HG02852 (cell line): ENCODE measurements around the gene NDUFB4.
"Not testable (repeated sequence)": the region's sequence is repeated elsewhere in the genome, so short reads cannot be mapped to it uniquely, and the experiment has no call there.

Experiments
- ATAC-seq: cut with Tn5 transposase; IDR thresholded peaks from one replicate; pipeline ENCODE4 v1.9.1; 2021; ENCODE audit warnings: mild to moderate bottlenecking, moderate library complexity; ENCODE audit not compliant: unreplicated experiment

The NDUFB4 gene

DNA sequence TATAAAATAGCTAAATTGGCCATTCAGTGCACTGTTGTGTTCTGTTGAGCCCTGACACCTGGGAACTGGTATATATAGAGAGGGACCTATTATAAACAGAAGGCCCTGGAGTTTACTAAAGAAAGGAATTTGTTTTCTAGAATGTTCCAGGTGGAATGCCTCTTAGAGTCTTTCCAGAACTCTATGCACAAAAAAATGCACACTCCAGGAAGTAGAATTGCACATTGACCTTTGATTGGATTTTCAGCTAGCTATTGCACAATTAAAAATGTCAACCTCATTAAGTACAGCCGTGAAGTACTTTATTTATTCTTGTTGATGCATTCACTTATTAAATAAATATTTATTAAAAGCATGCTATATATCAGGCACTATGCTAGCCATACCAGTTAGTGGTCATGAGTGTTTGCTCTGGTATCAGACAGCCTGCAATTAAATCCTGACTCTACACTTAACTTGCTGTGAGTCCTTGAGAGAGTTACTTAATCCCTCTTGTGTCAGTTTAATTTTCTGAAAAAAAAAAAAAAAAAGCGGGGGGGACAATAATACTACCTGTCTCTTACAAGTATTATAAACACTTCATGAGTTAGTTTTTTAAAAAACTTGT, 40.8 kb downstream of the NDUFB4 start:
- no peak for ATAC-seq

DNA sequence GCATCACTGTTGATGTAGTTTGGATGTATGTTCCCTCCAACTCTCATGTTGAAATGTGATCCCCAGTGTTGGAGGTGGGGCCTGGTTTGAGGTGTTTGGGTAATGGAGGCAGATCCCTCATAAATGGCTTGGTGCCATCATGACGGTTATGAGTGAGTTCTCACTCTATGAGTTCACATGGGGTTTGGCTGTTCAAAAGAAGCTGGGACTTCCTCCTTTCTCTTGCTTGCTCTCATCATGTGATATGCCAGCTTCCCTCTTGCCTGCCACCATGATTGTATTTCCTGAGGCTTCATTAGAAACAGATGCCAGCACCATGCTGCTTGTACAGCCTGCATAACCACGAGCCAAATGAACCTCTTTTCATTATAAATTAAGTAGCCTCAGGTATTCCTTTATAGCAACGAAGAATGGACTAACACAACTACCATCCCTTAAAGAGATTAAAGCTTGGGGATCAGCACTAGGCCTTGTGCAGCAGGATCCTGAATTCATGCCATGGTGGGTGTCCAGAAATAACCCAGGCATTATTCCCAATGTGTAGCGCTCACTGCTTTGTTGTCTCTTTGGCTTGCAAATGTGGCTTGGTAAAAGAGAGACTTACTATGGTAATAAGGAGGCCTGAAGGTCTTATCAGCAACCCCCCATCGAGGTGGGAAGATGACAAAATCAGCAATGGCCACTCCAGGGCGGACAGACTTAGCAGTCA, 41.9 kb downstream of the NDUFB4 start:
- no peak for ATAC-seq

DNA sequence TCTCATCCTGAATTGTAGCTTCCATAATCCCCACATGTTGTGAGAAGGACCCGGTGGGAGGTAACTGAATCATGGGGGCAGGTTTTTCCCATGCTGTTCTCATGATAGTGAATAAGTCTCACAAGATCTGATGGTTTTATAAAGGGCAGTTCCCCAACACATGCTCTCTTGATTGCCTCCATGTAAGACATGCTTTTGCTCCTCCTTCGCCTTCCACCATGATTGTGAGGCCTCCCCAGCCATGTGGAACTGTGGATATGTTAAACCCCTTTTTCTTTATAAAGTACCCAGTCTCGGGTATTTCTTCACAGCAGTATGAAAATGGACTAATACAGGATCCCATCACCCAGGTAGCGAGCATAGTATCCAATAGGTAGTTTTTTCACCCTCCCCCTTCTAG, 42.7 kb downstream of the NDUFB4 start:
- ATAC-seq: not testable (repeated sequence)

DNA sequence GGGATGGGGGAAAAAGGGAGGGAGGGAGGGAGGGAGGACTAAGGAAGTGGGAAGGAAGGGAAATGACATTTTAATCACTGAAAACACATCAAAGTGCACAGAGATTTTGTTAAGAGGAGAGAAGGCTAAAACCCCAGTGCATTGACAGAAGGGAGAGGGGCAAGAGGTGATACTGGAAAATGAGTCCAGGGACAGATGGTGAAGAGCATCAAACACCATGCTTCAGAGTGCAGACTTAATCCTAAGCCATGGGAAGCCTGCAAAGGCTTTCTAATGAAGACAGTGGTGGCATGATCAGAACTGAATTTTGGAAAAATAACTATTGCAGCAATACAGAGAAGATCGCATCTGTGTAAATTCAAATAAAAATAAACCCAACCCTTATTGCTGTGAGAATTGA, 44.1 kb downstream of the NDUFB4 start:
- no peak for ATAC-seq

DNA sequence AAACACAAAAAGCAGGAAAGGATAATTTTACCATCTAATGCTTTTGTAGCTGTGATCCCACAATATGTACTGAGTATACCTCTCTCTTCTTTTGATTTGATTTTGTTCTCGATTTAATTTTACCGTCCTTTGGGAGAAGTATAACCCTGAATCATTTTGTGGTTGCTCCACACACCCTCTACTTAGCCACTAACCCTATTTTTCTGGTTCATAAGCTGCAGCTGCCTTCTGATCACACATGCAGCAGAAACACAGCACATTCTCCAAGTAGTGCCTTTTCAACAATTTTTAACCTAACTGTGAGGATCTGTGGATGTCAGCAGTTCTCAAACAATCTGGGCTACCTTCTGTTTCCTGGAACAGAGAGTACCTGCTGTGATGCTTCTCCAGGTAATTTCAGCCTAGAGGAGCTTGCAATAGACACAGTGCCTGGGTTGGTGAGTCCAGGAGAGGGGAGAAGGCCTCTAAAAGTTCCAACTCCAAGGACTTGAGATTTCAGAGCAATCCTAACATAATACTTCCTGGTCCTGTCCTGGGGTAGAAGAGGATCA, 45.6 kb downstream of the NDUFB4 start:
- ATAC-seq: no peak

DNA sequence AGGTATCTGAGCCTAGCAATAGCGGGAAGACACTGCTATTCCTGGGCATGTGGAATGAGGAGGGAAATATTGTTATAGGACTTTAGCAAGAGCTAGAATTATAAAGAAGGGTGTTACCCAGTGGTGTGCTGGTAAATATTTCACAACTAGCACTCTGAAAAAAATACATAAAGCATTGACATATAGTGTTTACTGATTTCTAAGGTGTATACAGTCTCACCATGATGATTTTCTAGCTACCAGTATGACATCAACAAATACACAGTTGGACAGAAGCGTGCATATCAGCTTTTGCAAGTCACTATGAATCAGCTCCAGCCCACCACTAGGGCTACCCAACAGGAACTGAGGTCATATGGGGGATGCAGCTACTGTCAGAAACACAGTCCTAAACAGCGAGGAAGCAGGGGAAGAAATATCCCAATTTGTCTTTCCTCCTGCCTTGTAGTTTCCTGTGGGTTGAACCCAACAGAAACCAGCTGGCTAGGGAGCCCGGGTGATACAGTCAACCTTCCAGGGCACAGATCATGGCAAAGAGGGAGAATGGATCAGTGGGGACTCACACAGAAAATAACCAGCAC, 46.3 kb downstream of the NDUFB4 start:
- no peak for ATAC-seq

DNA sequence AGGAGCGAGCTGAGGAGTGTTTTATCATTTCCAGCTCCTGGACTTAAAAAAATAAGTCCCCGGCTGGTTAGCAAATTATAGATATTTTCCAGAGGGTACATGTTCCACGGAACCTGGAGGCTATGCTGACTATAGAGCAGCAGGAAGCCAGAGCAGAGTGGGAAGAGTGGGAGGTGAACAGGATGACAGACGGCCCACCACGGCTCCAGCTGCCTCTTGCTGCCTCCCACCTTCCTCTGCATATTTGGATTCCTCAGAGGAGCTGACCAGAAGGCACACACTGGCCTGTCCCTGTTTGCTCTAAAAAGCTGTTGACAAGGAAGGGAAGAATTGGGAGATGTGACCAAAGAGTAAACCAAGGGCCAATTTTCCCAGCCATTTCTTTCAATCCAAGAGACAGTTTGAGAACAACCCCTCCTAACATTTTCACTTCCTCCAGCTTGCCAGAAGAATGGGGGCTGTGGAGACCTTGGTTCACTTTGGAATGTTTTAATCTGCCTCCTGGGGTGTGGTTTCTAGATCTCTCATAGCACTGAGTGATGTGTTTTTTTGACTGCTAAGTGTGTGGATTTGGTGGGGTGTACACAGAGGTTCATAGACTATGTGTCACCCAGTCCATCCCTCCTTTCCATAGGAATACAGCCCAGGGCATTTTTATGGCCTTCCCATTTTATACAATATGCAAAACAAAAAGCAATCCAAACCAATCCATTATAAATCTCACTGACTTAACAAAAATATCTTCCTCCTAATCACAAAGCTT, 49.1 kb downstream of the NDUFB4 start:
- no peak for ATAC-seq

DNA sequence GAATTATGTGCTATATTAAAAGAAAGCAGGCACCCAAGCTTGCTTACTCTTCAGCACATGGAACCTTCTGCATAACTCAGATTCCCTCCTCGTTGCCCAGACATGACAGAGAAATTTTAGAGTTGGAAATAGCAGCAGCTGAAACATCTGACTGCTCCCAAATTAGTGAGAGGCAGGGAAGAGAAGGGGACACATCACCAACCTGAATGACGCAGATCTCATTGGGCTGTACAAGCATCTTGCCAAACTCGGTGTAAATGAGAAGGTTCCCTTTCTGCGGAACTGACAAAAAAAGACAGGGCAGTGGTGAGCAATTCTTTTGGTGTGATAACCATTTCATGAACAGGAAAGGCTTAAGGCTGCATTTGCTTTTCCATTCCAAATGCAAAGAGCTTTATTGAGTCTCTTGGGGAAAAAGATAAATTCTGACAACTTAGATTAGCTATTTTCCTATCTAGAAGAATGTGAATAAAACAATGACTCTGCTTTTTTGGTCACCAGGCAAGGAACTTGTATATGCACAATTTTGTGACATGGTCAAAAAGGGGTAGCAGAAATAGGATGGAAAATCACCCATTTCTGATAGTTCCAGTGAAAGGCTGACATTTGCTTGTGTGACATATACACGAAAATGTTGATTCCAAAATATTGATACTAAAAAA, 50.8 kb downstream of the NDUFB4 start:
- ATAC-seq: no peak

DNA sequence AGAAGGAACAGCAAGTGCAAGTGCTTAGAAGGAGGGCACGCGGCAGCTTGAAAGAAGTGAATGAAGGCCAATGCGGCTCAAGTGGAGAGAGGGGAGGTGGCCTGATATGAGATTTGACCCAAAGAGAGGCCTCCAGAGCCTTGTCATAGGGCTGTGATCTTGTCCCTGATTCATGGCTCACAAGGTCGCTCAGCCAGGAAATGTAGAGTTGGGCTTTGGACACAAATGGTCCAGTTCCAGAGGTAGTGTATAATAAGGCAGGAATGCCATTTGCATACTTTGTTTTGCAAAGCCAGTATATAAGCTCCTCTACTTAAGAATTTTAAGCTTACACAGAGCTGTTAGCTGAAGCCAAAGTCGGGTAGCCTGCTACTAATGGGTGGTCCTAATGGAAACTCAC, 52.2 kb downstream of the NDUFB4 start:
- ATAC-seq: no peak

DNA sequence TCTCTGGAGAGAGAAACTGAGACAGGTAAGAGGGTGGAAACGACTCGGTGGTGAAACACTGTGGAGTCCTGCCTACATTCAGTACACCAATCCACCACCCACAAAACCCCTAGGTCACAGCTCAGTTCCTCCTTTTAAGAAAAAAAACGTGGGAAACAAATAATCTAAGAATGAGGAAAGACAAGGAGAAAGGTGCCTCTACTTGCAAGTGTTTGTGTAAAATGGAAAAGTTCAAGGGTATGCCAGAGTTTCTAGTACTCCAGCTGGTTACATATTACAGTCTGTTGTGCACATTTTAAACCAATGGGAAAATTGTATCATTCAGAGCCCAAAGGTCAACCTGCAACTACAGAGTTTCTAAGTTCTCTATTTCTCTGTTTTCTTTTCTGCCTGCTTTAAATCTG, 53.7 kb downstream of the NDUFB4 start:
- no peak for ATAC-seq

DNA sequence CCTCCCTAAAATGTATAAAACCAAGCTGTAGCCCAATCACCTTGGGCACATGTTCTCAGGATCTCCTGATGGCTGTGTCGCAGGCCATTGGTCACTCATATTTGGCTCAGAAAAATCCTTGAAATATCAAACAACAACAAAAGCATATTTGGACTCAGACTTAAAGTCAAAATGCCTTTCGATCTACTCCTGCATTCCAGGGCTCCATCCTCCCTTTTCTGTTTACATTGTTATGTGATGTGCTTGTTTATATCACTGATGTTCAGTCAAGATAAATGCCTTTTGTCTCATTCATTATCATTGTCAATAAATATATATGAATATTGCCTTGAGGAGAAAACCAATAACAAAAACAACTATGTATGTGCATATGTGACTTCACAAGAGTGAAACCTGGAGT, 54.2 kb downstream of the NDUFB4 start:
- no peak for ATAC-seq
